ENCODE measurements around the gene FRK.

The FRK gene

GRCh38 chr6:116035616-116036015, 25.1 kb downstream of the FRK start:
- DNase-seq (ENCODE audit: low spot score): no peak

- no peak for DNase-seq (ENCODE audit: low spot score)
These were observed 26.4 kb downstream of the FRK start for GRCh38 chr6:116034327-116034726.

GRCh38 chr6:116033687-116034303, 26.9 kb downstream of the FRK start:
- no peak for DNase-seq (ENCODE audit: low spot score)

- DNase-seq (ENCODE audit: low spot score): no peak
These were observed 29.9 kb downstream of the FRK start for GRCh38 chr6:116030770-116031169.

- DNase-seq (ENCODE audit: low spot score): no peak
These were observed 31.2 kb downstream of the FRK start for GRCh38 chr6:116029535-116029934.

- no peak for DNase-seq (ENCODE audit: low spot score)
These were observed 32.5 kb downstream of the FRK start for GRCh38 chr6:116028233-116028632.

- no peak for DNase-seq (ENCODE audit: low spot score)
These were observed 32.9 kb downstream of the FRK start for GRCh38 chr6:116027801-116028200.

- no peak for DNase-seq (ENCODE audit: low spot score)
These were observed 35.3 kb downstream of the FRK start for GRCh38 chr6:116025405-116025804.

- DNase-seq (ENCODE audit: low spot score): no peak
These were observed 37.7 kb downstream of the FRK start for GRCh38 chr6:116022841-116023445.

GRCh38 chr6:116020738-116021137, 40.0 kb downstream of the FRK start:
- no peak for DNase-seq (ENCODE audit: low spot score)

GRCh38 chr6:116019428-116019827, 41.3 kb downstream of the FRK start:
- DNase-seq (ENCODE audit: low spot score): no peak

- no peak for DNase-seq (ENCODE audit: low spot score)
These were observed 41.7 kb downstream of the FRK start for GRCh38 chr6:116018976-116019375.

- no peak for DNase-seq (ENCODE audit: low spot score)
These were observed 43.0 kb downstream of the FRK start for GRCh38 chr6:116017546-116018295.

- no peak for DNase-seq (ENCODE audit: low spot score)
These were observed 43.7 kb downstream of the FRK start for GRCh38 chr6:116016846-116017545.

- DNase-seq (ENCODE audit: low spot score): no peak
These were observed 44.7 kb downstream of the FRK start for GRCh38 chr6:116015983-116016382.

GRCh38 chr6:116015561-116015960, 45.1 kb downstream of the FRK start:
- no peak for DNase-seq (ENCODE audit: low spot score)

- no peak for DNase-seq (ENCODE audit: low spot score)
These were observed 47.7 kb downstream of the FRK start for GRCh38 chr6:116012951-116013350.

GRCh38 chr6:116012471-116012949, 48.2 kb downstream of the FRK start:
- no peak for DNase-seq (ENCODE audit: low spot score)

- DNase-seq (ENCODE audit: low spot score): no peak
These were observed 49.2 kb downstream of the FRK start for GRCh38 chr6:116011520-116011919.

GRCh38 chr6:116010790-116011401, 49.8 kb downstream of the FRK start:
- no peak for DNase-seq (ENCODE audit: low spot score)

- no peak for DNase-seq (ENCODE audit: low spot score)
These were observed 50.3 kb downstream of the FRK start for GRCh38 chr6:116010386-116010785.
